AG09309 (cell line): ENCODE data around the gene ZC3H12D.
"Not testable (repeated sequence)": the region's sequence is repeated elsewhere in the genome, so short reads cannot be mapped to it uniquely, and the experiment has no call there.

Experiments used
- DNase-seq: peaks from one replicate; pipeline ENCODE4 v3.0.0-alpha.2; 2010; ENCODE audit warnings: low read depth
- H3K4me3 ChIP-seq: 2 replicates; pipeline ENCODE4 v1.5.1; 2011; ENCODE audit warnings: mild to moderate bottlenecking, low read depth, low read length, moderate library complexity; ENCODE audit not compliant: control insufficient read depth
- CTCF ChIP-seq: IDR thresholded peaks from 2 replicates; pipeline ENCODE4 v1.5.1; 2011; ENCODE audit warnings: mild to moderate bottlenecking, low read depth, low read length, inconsistent platforms; ENCODE audit not compliant: insufficient read depth, control insufficient read depth; ENCODE audit errors: missing control alignments

The ZC3H12D gene

GRCh38 chr6:149467265-149467664 lies 17.5 kb downstream of the ZC3H12D start:
- TF ChIP-seq CTCF = no peak
- DNase-seq = no peak
- no peak overlapping the region for H3K4me3 ChIP-seq

GRCh38 chr6:149464411-149464810 lies 20.4 kb downstream of the ZC3H12D start:
- DNase-seq = no peak
- no peak for TF ChIP-seq CTCF
- no peak overlapping the region for H3K4me3 ChIP-seq

GRCh38 chr6:149463781-149464180 lies 21.0 kb downstream of the ZC3H12D start:
- H3K4me3 ChIP-seq = no peak overlapping the region
- no peak for TF ChIP-seq CTCF
- no peak for DNase-seq

- not testable (repeated sequence) for H3K4me3 ChIP-seq, DNase-seq
Measured at GRCh38 chr6:149462712-149463111, 22.1 kb downstream of the ZC3H12D start.

GRCh38 chr6:149461670-149462069 lies 23.1 kb downstream of the ZC3H12D start:
- no peak for DNase-seq
- TF ChIP-seq CTCF = no peak
- H3K4me3 ChIP-seq = no peak overlapping the region

- DNase-seq, H3K4me3 ChIP-seq: not testable (repeated sequence)
Measured at GRCh38 chr6:149460249-149460648, 24.6 kb downstream of the ZC3H12D start.

- no peak for DNase-seq
- TF ChIP-seq CTCF = no peak
- H3K4me3 ChIP-seq = no peak overlapping the region
Measured at GRCh38 chr6:149459761-149460160, 25.1 kb downstream of the ZC3H12D start.

GRCh38 chr6:149458806-149459205 lies 26.0 kb downstream of the ZC3H12D start:
- no peak for TF ChIP-seq CTCF
- no peak for DNase-seq
- no peak overlapping the region for H3K4me3 ChIP-seq
